SK-N-MC (cell line): Measurements from ENCODE around the gene SLC22A17.

Experiments
- EZH2 ChIP-seq: fragments of 200-600 bp; sonication (generic); IDR thresholded peaks from one replicate; pipeline ENCODE4 v1.6.1; 2017; ENCODE audit warnings: antibody characterized with exemption
- FOXP2 ChIP-seq: optimal IDR thresholded peaks from 2 replicates; pipeline ENCODE3; 2011; ENCODE audit warnings: mild to moderate bottlenecking, moderate library complexity; ENCODE audit not compliant: insufficient read depth; ENCODE audit errors: extremely low read length, control extremely low read depth
- POLR2AphosphoS5 ChIP-seq: IDR thresholded peaks from 2 replicates; pipeline ENCODE4 v1.6.1; 2012; ENCODE audit warnings: mild to moderate bottlenecking, low read depth, low read length, borderline replicate concordance

DNA sequence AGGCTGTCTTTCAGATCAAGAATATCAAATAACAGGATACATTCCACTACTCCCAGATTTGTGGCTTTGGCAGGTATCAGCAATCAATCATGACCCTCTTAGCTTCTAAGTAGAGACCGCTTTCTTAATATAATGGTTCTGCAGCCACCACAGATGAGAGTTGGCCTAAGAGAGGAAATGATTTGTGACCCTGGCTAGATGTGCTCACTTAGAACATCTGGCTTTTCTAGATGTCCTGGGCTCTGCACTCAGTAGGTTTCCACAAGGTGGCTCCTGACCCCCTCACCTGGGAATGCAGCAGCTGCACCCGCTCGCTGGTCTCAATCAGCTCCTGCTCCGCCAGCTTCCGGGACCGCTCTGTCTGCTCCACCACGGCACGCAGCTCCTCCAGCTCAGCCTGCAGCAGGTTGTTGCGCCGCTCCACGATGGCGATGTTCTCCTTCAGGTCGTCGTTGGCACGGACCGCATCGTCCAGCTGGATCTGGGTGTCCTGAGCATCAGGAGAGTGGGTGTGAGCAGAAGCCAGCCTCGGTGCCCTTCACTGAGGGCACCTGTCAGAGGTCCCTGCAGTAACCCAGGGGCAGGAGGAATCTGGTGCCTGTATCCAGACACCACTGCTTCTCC lies 33.1 kb upstream of the SLC22A17 start:
- no peak for TF ChIP-seq POLR2AphosphoS5
- TF ChIP-seq FOXP2: no peak
- TF ChIP-seq EZH2: no peak
